SK-N-SH (cell line): ENCODE results near the gene GPX7. TPM values are rescaled to one million over a fixed set of nuclear protein-coding genes. Genes with fewer than 3 reads are reported as not detected.

Experiments
- CTCF ChIA-PET: fragments of 300-600, 350-600 bp; formaldehyde crosslinking; extraction: SDS; loops from one replicate; lab custom pipeline; 2021; lab: Yijun Ruan, JAX
- POLR2A ChIA-PET: fragments of 350-600 bp; sonication (Branson Sonifier 250); formaldehyde crosslinking; extraction: SDS; loops from one replicate; lab custom pipeline; 2020; ENCODE audit warnings: antibody characterized with exemption, inconsistent platforms; lab: Yijun Ruan, JAX
- DNase-seq: peaks from one replicate; pipeline ENCODE4 v3.0.0; 2012
- H2AFZ ChIP-seq: fragments of 200-600 bp; sonication (generic); 2 replicates; pipeline ENCODE4 v1.8.1; 2016; ENCODE audit warnings: antibody characterized with exemption, mild to moderate bottlenecking, low read depth
- H3F3A ChIP-seq: fragments of 200-600 bp; sonication (generic); replicated peaks from 2 replicates; pipeline ENCODE3; 2016; ENCODE audit warnings: antibody characterized with exemption, mild to moderate bottlenecking; ENCODE audit not compliant: insufficient read depth
- H3K27ac ChIP-seq, 2 experiments: fragments of 200-500 bp in 1 of 2; fragments of 200-600 bp in 1 of 2; sonication (Bioruptor generic) in 1 of 2; sonication (generic), shearing (Covaris generic) in 1 of 2; 2 replicates each; pipeline versions ENCODE4 v1.5.1 to v1.6.1; 2014 to 2016; ENCODE audit warnings: low read depth in 2 of 2, inconsistent platforms in 1 of 2, low read length in 1 of 2, mild to moderate bottlenecking in 1 of 2, mixed read lengths in 1 of 2
- H3K27me3 ChIP-seq: fragments of 200-600 bp; sonication (generic), shearing (Covaris generic); 2 replicates; pipeline ENCODE4 v1.6.1; 2016; ENCODE audit warnings: mixed run types; ENCODE audit not compliant: insufficient read depth
- H3K36me3 ChIP-seq, 2 experiments: fragments of 200-500 bp in 1 of 2; fragments of 200-600 bp in 1 of 2; sonication (Bioruptor generic) in 1 of 2; sonication (generic) in 1 of 2; replicated peaks in 1 of 2; 2 replicates each; pipeline versions ENCODE3 to v1.5.1; 2014 to 2016; ENCODE audit warnings: low read length in 1 of 2, mild to moderate bottlenecking in 1 of 2; ENCODE audit not compliant: insufficient read depth in 2 of 2, control insufficient read depth in 1 of 2
- H3K4me1 ChIP-seq, 2 experiments: fragments of 200-500 bp in 1 of 2; fragments of 200-600 bp in 1 of 2; sonication (Bioruptor generic) in 1 of 2; sonication (generic), shearing (Covaris generic) in 1 of 2; 2 replicates each; pipeline versions ENCODE4 v1.5.1 to v1.6.1; 2014 to 2016; ENCODE audit warnings: low read depth in 1 of 2, low read length in 1 of 2, mixed run types in 1 of 2; ENCODE audit not compliant: insufficient read depth in 2 of 2, control insufficient read depth in 1 of 2
- H3K4me2 ChIP-seq: fragments of 200-600 bp; sonication (generic), shearing (Covaris generic); 2 replicates; pipeline ENCODE4 v1.6.1; 2017; ENCODE audit warnings: mixed run types
- H3K4me3 ChIP-seq, 2 experiments: fragments of 200-500 bp in 1 of 2; fragments of 200-600 bp in 1 of 2; sonication (Bioruptor generic) in 1 of 2; sonication (generic), shearing (Covaris generic) in 1 of 2; 2 replicates each; pipeline versions ENCODE4 v1.5.1 to v1.8.1; 2014 to 2016; ENCODE audit warnings: low read depth in 2 of 2, inconsistent platforms in 1 of 2, low read length in 1 of 2, mild to moderate bottlenecking in 1 of 2, mixed read lengths in 1 of 2, moderate library complexity in 1 of 2
- H3K79me2 ChIP-seq: fragments of 200-600 bp; sonication (generic); 2 replicates; pipeline ENCODE4 v1.8.1; 2017; ENCODE audit warnings: mild to moderate bottlenecking; ENCODE audit not compliant: insufficient read depth
- H3K9ac ChIP-seq: fragments of 200-600 bp; sonication (generic); 2 replicates; pipeline ENCODE4 v1.6.1; 2017; ENCODE audit warnings: mixed run types
- H3K9me2 ChIP-seq: fragments of 200-600 bp; sonication (generic); 2 replicates; pipeline ENCODE4 v1.6.1; 2017; ENCODE audit warnings: mixed run types
- H3K9me3 ChIP-seq: fragments of 200-600 bp; sonication (generic); 2 replicates; pipeline ENCODE4 v1.6.1; 2017; ENCODE audit warnings: mixed run types, mild to moderate bottlenecking, moderate library complexity
- H4K20me1 ChIP-seq: fragments of 200-600 bp; sonication (generic); 2 replicates; pipeline ENCODE4 v1.6.1; 2017; ENCODE audit warnings: mild to moderate bottlenecking, mixed run types; ENCODE audit not compliant: insufficient read depth
- ELF1 ChIP-seq: IDR thresholded peaks from 2 replicates; pipeline ENCODE4 v1.4.0; 2012
- EP300 ChIP-seq, 2 experiments: IDR thresholded peaks; 2 replicates each; pipeline versions ENCODE4 v1.4.0 to v1.6.1; 2012; ENCODE audit warnings: borderline replicate concordance in 1 of 2, low read depth in 1 of 2, low read length in 1 of 2
- FOSL2 ChIP-seq: IDR thresholded peaks from 2 replicates; pipeline ENCODE4 v1.4.0; 2012; ENCODE audit warnings: low read depth, mild to moderate bottlenecking, moderate library complexity, borderline replicate concordance
- FOXJ3 ChIP-seq: sonication (generic); formaldehyde crosslinking; IDR thresholded peaks from 2 replicates; pipeline ENCODE4 v1.5.1; 2020; ENCODE audit warnings: mild to moderate bottlenecking, missing genetic modification reagents
- FOXM1 ChIP-seq: IDR thresholded peaks from 2 replicates; pipeline ENCODE4 v1.4.0; 2012; ENCODE audit warnings: low read depth, mild to moderate bottlenecking
- GATA2 ChIP-seq: sonication (generic); formaldehyde crosslinking; IDR thresholded peaks from 2 replicates; pipeline ENCODE4 v1.5.0; 2020; ENCODE audit warnings: mild to moderate bottlenecking, missing genetic modification reagents
- JUND ChIP-seq: IDR thresholded peaks from 2 replicates; pipeline ENCODE4 v1.4.0; 2012
- MEF2A ChIP-seq: IDR thresholded peaks from 2 replicates; pipeline ENCODE4 v1.4.0; 2012; ENCODE audit warnings: low read depth, borderline replicate concordance
- MXI1 ChIP-seq: IDR thresholded peaks from 2 replicates; pipeline ENCODE4 v1.6.1; 2012; ENCODE audit warnings: mild to moderate bottlenecking, low read depth, low read length, improper control_type of control experiment
- NFIC ChIP-seq: IDR thresholded peaks from 2 replicates; pipeline ENCODE4 v1.4.0; 2012; ENCODE audit warnings: borderline replicate concordance
- RCOR1 ChIP-seq: fragments of 150-350 bp; IDR thresholded peaks from 2 replicates; pipeline ENCODE4 v1.6.1; 2017; ENCODE audit warnings: antibody characterized with exemption, low read length
- RXRA ChIP-seq: IDR thresholded peaks from 2 replicates; pipeline ENCODE4 v1.4.0; 2012; ENCODE audit warnings: low read depth, mild to moderate bottlenecking, borderline replicate concordance
- SIN3A ChIP-seq: IDR thresholded peaks from 2 replicates; pipeline ENCODE4 v1.6.1; 2012; ENCODE audit warnings: low read depth, mild to moderate bottlenecking, low read length, moderate library complexity, borderline replicate concordance
- TAF1 ChIP-seq: IDR thresholded peaks from 2 replicates; pipeline ENCODE4 v1.6.1; 2012; ENCODE audit warnings: low read depth, mild to moderate bottlenecking, low read length, moderate library complexity, borderline replicate concordance
- TCF12 ChIP-seq: IDR thresholded peaks from 2 replicates; pipeline ENCODE4 v1.4.0; 2012
- TEAD4 ChIP-seq: IDR thresholded peaks from 2 replicates; pipeline ENCODE4 v1.4.0; 2012; ENCODE audit warnings: mild to moderate bottlenecking, borderline replicate concordance; ENCODE audit not compliant: insufficient read depth
- WGBS: methylation state at CpG from one replicate; pipeline ENCODE4 v1.1.6; 2017; ENCODE audit warnings: low lambda C conversion rate; 5-methylcytosine and 5-hydroxymethylcytosine counted together
- polyA plus RNA-seq, 3 experiments: library from polyadenylated mRNA; depleted of rRNA; stranded (reverse); fragments of >200 nt; gene quantifications; 2 replicates each; pipeline ENCODE4 v1.2.3, GENCODE V29; 2012
- TF ChIP-seq, protein P1 (sequence below): fragments of 200-600 bp; sonication (generic); IDR thresholded peaks from 2 replicates; pipeline ENCODE4 v1.6.1; 2017; ENCODE audit warnings: antibody characterized with exemption, mild to moderate bottlenecking, moderate library complexity
- TF ChIP-seq, protein P2 (sequence below): IDR thresholded peaks from 2 replicates; pipeline ENCODE4; 2012
- TF ChIP-seq, protein P3 (sequence below): fragments of 150-350 bp; IDR thresholded peaks from 2 replicates; pipeline ENCODE4 v1.6.1; 2017; ENCODE audit warnings: antibody characterized with exemption, low read length, low read depth, borderline replicate concordance
- TF ChIP-seq, protein P4 (sequence below): IDR thresholded peaks from 2 replicates; pipeline ENCODE4 v1.4.0; 2012; ENCODE audit warnings: low read depth, borderline replicate concordance

Gene GPX7
- polyA plus RNA-seq, 1 of the 3 experiments (the other 2 are of a cell fraction) = 6.2 TPM

DNA sequence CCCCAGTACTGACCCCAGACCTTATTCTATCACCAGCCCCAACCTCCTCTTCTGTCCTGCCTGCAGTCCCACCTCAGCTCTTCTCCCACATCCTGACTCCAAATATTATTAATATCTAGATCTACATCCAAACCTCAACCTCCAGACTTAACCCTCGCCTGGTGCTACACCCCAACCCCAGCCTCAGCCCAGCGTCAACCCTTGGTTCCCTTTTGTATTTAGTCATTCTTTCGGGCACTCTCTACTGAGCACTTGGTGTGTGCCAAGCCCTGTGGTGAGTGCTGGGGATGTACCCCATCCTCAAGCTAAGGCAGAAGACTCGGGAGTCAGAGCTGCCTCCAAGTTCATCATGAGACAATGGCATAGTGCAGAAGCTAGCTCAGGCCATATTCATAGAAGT lies 31.9 kb downstream of the GPX7 start (continued):
- TF ChIP-seq, protein P1, sequence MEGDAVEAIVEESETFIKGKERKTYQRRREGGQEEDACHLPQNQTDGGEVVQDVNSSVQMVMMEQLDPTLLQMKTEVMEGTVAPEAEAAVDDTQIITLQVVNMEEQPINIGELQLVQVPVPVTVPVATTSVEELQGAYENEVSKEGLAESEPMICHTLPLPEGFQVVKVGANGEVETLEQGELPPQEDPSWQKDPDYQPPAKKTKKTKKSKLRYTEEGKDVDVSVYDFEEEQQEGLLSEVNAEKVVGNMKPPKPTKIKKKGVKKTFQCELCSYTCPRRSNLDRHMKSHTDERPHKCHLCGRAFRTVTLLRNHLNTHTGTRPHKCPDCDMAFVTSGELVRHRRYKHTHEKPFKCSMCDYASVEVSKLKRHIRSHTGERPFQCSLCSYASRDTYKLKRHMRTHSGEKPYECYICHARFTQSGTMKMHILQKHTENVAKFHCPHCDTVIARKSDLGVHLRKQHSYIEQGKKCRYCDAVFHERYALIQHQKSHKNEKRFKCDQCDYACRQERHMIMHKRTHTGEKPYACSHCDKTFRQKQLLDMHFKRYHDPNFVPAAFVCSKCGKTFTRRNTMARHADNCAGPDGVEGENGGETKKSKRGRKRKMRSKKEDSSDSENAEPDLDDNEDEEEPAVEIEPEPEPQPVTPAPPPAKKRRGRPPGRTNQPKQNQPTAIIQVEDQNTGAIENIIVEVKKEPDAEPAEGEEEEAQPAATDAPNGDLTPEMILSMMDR = no peak
- no peak for TF ChIP-seq JUND
- TF ChIP-seq, protein P2, sequence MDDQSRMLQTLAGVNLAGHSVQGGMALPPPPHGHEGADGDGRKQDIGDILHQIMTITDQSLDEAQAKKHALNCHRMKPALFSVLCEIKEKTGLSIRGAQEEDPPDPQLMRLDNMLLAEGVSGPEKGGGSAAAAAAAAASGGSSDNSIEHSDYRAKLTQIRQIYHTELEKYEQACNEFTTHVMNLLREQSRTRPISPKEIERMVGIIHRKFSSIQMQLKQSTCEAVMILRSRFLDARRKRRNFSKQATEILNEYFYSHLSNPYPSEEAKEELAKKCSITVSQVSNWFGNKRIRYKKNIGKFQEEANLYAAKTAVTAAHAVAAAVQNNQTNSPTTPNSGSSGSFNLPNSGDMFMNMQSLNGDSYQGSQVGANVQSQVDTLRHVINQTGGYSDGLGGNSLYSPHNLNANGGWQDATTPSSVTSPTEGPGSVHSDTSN = no peak
- TF ChIP-seq FOXM1 = no peak
- TF ChIP-seq, all 33 proteins: peak for 0

DNA sequence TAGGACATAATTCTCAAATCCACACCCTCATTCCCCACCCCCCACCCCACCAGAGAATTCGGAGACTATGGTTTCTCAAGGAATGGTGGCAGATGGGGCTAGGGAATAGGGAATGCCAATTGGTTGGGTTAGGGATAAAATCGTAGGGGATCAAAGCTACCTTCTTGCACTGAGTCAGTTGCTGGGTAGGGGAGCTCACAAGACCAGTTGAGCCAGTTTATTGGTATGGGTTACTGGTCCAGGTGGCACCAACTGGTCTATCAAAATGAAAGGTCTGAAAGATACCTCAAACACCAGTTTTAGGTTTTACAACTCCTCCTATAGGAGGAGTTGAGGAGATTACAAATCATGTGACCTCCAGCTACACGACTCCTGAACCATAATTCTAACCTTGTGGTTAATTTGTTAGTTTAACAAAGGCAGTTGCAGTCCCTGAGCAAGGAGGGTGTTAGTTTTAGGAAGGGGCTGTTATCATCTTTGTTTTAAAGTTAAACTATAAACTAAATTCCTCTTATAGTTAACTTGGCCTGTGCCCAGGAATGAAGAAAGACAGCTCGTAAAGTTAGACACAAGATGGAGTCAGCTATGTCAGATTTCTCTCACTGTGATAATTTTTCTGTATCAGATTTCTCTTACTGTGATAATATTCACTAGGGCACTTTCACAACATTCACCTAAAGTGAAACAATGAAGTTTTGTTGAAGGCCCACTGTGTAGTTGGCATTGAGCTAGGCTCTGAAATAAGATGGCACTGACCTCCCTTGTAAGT lies 33.3 kb downstream of the GPX7 start:
- no peak for TF ChIP-seq TAF1
- no peak for TF ChIP-seq TCF12
- no peak for TF ChIP-seq RXRA
- TF ChIP-seq MXI1 = no peak
- TF ChIP-seq, protein P2 = no peak
- no peak for TF ChIP-seq NFIC
- TF ChIP-seq, protein P3, sequence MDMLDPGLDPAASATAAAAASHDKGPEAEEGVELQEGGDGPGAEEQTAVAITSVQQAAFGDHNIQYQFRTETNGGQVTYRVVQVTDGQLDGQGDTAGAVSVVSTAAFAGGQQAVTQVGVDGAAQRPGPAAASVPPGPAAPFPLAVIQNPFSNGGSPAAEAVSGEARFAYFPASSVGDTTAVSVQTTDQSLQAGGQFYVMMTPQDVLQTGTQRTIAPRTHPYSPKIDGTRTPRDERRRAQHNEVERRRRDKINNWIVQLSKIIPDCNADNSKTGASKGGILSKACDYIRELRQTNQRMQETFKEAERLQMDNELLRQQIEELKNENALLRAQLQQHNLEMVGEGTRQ = no peak
- no peak for TF ChIP-seq TEAD4
- TF ChIP-seq SIN3A = no peak
- TF ChIP-seq FOXJ3 (CRISPR knock-in tag) = no peak
- no peak for TF ChIP-seq ELF1
- TF ChIP-seq MEF2A = no peak
- TF ChIP-seq EP300 (IDR thresholded peaks at IDR 0.05; ENCODE audit: borderline replicate concordance in 1 of 2, low read depth in 1 of 2, low read length in 1 of 2) = no peak
- TF ChIP-seq GATA2 = no peak
- TF ChIP-seq RCOR1 = no peak
- TF ChIP-seq, protein P4, sequence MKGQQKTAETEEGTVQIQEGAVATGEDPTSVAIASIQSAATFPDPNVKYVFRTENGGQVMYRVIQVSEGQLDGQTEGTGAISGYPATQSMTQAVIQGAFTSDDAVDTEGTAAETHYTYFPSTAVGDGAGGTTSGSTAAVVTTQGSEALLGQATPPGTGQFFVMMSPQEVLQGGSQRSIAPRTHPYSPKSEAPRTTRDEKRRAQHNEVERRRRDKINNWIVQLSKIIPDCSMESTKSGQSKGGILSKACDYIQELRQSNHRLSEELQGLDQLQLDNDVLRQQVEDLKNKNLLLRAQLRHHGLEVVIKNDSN = no peak
- no peak for TF ChIP-seq FOSL2
- TF ChIP-seq, protein P1 = no peak
- no peak for TF ChIP-seq JUND
- no peaks in the 10 kb centered on the region for H3K9me2 ChIP-seq
- H3K36me3 ChIP-seq = no peaks in the 10 kb centered on the region
- no peaks in the 10 kb centered on the region for H4K20me1 ChIP-seq
- H3K9me3 ChIP-seq = no peaks in the 10 kb centered on the region
- no peak overlapping the region for H3K27ac ChIP-seq
- no peak overlapping the region for H3K9ac ChIP-seq
- H3K4me2 ChIP-seq = no peak overlapping the region
- no peak overlapping the region for H2AFZ ChIP-seq
- WGBS = 82% methylated on average over 4 of the region's 4 CpGs
- DNase-seq = no peak
- no peaks in the 10 kb centered on the region for H3F3A ChIP-seq
- CTCF ChIA-PET = no interaction called here
- POLR2A ChIA-PET = no interaction called here
- H3K4me3 ChIP-seq = no peak overlapping the region
- peaks cover 6% of the 10 kb centered on the region; the same call in 1 of the 2 replicates for H3K27me3 ChIP-seq
- no peaks in the 10 kb centered on the region for H3K79me2 ChIP-seq
- peaks cover 0 to 5% of the 10 kb centered on the region in 2 experiments; a peak in 1 of 4 replicates for H3K4me1 ChIP-seq
